ENCODE data around the gene MOCS1. TPM values are rescaled to one million over a fixed set of nuclear protein-coding genes. Genes with fewer than 3 reads are reported as not detected.

Gene MOCS1
- total RNA-seq, 2 experiments from 2014 or later: 6.2 to 6.4 TPM

- intact Hi-C loops (cut with DNase I, micrococcal nuclease): loop anchor here in 1 of 2 experiments (5.0 to 10.0 kb wide), 3 partner anchors 204 to 817 kb away; partner anchors contain the start of genes KCNK5, KIF6 and SAYSD1
- ChIA-PET POLR2A (no interaction called here), CTCF (no interaction called here)
- H3K4me1 Mint-ChIP-seq: peaks cover 26% of the 10 kb centered on the region
- no peaks in the 10 kb centered on the region for H3K9me3 Mint-ChIP-seq (ENCODE audit: low read depth)
- ATAC-seq (no peak), DNase-seq (no peak)
- H3K36me3 Mint-ChIP-seq (ENCODE audit: low read depth): no peaks in the 10 kb centered on the region
- no peak overlapping the region for H3K4me3 Mint-ChIP-seq
- no peak overlapping the region for H3K27ac Mint-ChIP-seq
- H3K27me3 Mint-ChIP-seq: peaks cover 2% of the 10 kb centered on the region
Measured at GRCh38 chr6:39931607-39932006, 2.7 kb downstream of the MOCS1 start.

- intact Hi-C loops (cut with DNase I, micrococcal nuclease): loop anchor here in 1 of 2 experiments (5.0 to 10.0 kb wide), 3 partner anchors 203 to 816 kb away; partner anchors contain the start of genes KCNK5, KIF6 and SAYSD1
Measured at GRCh38 chr6:39930540-39930939, 3.7 kb downstream of the MOCS1 start.

DNA sequence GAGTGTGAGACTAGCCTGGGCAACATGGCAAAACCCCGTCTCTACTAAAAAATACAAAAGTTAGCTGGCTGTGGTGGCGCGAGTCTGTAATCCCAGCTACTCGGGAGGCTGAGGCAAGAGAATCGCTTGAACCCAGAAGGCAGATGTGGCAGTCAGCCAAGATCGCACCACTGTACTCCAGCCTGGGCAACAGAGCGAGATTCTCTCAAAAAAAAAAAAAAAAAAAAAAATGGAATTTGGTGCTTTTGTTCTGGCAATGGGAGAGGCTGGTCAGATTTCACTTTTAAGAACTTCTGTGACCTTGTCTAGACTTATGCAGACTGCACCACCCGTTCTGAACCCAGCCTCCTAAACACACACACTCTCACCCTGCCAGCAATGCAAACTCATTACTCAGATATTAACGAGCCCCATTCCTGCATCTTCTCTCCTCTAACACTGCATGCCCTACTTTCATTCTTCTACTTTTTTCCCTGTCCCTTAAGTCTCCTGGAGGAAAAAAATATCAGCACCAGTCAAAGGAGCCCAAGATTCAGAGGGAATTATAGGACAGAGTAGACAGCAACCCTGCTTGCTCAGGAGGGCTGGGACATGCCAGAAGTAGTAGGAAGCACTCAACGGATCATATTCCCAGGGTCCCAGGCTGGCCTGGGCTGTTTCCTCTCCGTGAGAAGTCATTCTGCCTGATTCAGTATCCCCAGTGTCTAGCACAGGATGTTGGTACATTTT, 4.4 kb downstream of the MOCS1 start:
- peaks cover 4% of the 10 kb centered on the region for H3K36me3 Mint-ChIP-seq (ENCODE audit: low read depth)
- no peak overlapping the region for H3K4me3 Mint-ChIP-seq
- peaks cover 29% of the 10 kb centered on the region for H3K4me1 Mint-ChIP-seq
- CTCF ChIA-PET: no interaction called here
- intact Hi-C loops (cut with DNase I, micrococcal nuclease): loop anchor here in 1 of 2 experiments (5.0 to 10.0 kb wide), 3 partner anchors 203 to 815 kb away; partner anchors contain the start of genes KCNK5, KIF6 and SAYSD1
- H3K27me3 Mint-ChIP-seq: peaks cover 2% of the 10 kb centered on the region
- no peak for DNase-seq
- no peaks in the 10 kb centered on the region for H3K9me3 Mint-ChIP-seq (ENCODE audit: low read depth)
- ATAC-seq: no peak
- H3K27ac Mint-ChIP-seq: no peak overlapping the region
- POLR2A ChIA-PET: no interaction called here

More at GRCh38 chr6:39930540-39930939, 3.7 kb downstream of the MOCS1 start:
- DNase-seq (no peak), ATAC-seq (no peak)
- Mint-ChIP-seq H3K27me3 (peaks cover 2% of the 10 kb centered on the region), H3K4me1 (peaks cover 29% of the 10 kb centered on the region), H3K27ac (no peak overlapping the region), H3K36me3 (ENCODE audit: low read depth) (peaks cover 4% of the 10 kb centered on the region), H3K4me3 (no peak overlapping the region), H3K9me3 (ENCODE audit: low read depth) (no peaks in the 10 kb centered on the region)
- POLR2A ChIA-PET: no interaction called here
- CTCF ChIA-PET: no interaction called here

- DNase-seq (no peak), ATAC-seq (no peak)
- Mint-ChIP-seq H3K9me3 (ENCODE audit: low read depth) (no peaks in the 10 kb centered on the region), H3K27ac (no peak overlapping the region), H3K4me3 (no peak overlapping the region), H3K4me1 (peaks cover 28% of the 10 kb centered on the region), H3K36me3 (ENCODE audit: low read depth) (peaks cover 5% of the 10 kb centered on the region), H3K27me3 (peaks cover 2% of the 10 kb centered on the region)
- ChIA-PET CTCF (no interaction called here), POLR2A (no interaction called here)
- intact Hi-C loops (cut with DNase I, micrococcal nuclease): no loop called here
Measured at GRCh38 chr6:39929039-39929732, 5.1 kb downstream of the MOCS1 start.

- no peak for DNase-seq
- Mint-ChIP-seq H3K27ac (no peak overlapping the region), H3K27me3 (no peaks in the 10 kb centered on the region), H3K4me3 (no peak overlapping the region), H3K4me1 (peaks cover 12% of the 10 kb centered on the region), H3K36me3 (ENCODE audit: low read depth) (peaks cover 6% of the 10 kb centered on the region), H3K9me3 (ENCODE audit: low read depth) (no peaks in the 10 kb centered on the region)
- ChIA-PET POLR2A (interaction anchor here (0.6 kb wide), 1 partner anchor 1654 kb away, joined by 4 read pairs; no protein-coding TSS in a partner anchor), CTCF (interaction anchor here (0.6 kb wide), 1 partner anchor 567 kb away, joined by 3 read pairs; no protein-coding TSS in a partner anchor)
- no peak for ATAC-seq
- intact Hi-C loops (cut with DNase I, micrococcal nuclease): no loop called here
Measured at GRCh38 chr6:39927159-39927558, 7.1 kb downstream of the MOCS1 start.

GRCh38 chr6:39926668-39927067, 7.6 kb downstream of the MOCS1 start:
- H3K9me3 Mint-ChIP-seq (ENCODE audit: low read depth): no peaks in the 10 kb centered on the region
- H3K27me3 Mint-ChIP-seq: no peaks in the 10 kb centered on the region
- H3K4me1 Mint-ChIP-seq: peaks cover 8% of the 10 kb centered on the region
- CTCF ChIA-PET: interaction anchor here (0.6 kb wide), 1 partner anchor 566 kb away, joined by 3 read pairs; no protein-coding TSS in a partner anchor
- H3K4me3 Mint-ChIP-seq: no peak overlapping the region
- POLR2A ChIA-PET: no interaction called here
- peaks cover 6% of the 10 kb centered on the region for H3K36me3 Mint-ChIP-seq (ENCODE audit: low read depth)
- DNase-seq (no peak), ATAC-seq (no peak)
- intact Hi-C loops (cut with DNase I, micrococcal nuclease): no loop called here
- peak overlapping the region; percentile 24 for H3K27ac Mint-ChIP-seq

DNA sequence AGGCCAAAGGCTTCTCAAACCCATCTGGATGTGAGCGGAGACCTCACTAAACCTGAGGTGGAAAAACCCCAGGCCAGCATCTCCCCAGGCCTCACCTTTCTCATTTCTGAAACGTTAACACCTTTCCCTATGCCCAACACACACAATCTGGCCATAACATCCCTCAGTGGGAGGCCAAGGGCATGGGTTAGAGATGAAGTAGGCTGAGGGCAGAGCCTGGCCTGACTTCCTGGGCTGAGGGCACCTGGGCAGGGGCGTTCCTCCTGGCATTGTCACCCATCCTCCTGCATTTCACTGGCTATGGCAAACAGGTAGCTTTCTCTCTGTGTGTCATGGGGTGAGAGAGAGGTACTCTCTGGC, 8.4 kb downstream of the MOCS1 start:
- no peak for DNase-seq
- ATAC-seq: no peak
- no peaks in the 10 kb centered on the region for H3K27me3 Mint-ChIP-seq
- ChIA-PET POLR2A (no interaction called here), CTCF (no interaction called here)
- peaks cover 8% of the 10 kb centered on the region for H3K36me3 Mint-ChIP-seq (ENCODE audit: low read depth)
- no peak overlapping the region for H3K4me3 Mint-ChIP-seq
- peaks cover 8% of the 10 kb centered on the region for H3K4me1 Mint-ChIP-seq
- intact Hi-C loops (cut with DNase I, micrococcal nuclease): no loop called here
- H3K9me3 Mint-ChIP-seq (ENCODE audit: low read depth): no peaks in the 10 kb centered on the region
- no peak overlapping the region for H3K27ac Mint-ChIP-seq

DNA sequence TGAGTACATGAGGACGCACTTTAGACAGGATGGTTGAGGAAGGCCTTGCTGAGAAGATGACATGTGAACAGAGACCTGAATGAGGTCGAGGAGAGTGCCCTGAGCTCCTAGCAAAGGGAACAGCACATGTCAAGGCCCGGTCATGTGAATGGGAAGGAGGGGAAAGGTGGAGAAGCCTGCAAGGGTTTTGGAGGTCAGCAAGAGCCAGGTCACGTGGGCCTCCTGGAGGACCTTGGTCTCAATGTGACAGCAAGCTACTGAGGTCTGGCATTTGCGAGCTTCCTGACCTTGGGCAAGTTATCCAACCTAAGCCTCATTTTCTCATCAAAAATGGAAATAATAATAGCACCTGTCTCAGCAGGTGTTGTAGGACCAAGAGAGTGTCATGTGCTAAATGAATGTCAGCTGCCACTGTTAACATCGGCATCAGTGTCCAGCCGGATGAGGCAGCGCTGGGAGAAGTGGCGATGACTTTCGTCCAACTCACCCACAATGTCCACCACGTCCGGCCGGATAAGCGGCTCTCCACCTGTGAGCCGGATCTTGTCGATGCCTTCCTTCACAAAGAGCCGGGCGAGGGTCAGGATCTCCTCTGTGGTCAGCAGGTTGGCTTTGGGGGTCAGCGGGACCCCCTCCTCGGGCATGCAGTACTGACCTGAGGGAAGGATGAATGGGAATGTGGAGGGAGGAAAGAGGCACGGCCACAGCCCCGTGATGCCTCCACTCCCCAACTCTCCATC, 8.9 kb downstream of the MOCS1 start:
- intact Hi-C loops (cut with DNase I, micrococcal nuclease): no loop called here
- CTCF ChIA-PET: no interaction called here
- DNase-seq: no peak
- Mint-ChIP-seq H3K36me3 (ENCODE audit: low read depth) (peaks cover 8% of the 10 kb centered on the region), H3K27ac (no peak overlapping the region), H3K4me1 (peaks cover 8% of the 10 kb centered on the region), H3K4me3 (no peak overlapping the region), H3K9me3 (ENCODE audit: low read depth) (no peaks in the 10 kb centered on the region), H3K27me3 (no peaks in the 10 kb centered on the region)
- POLR2A ChIA-PET: no interaction called here
- ATAC-seq: no peak

DNA sequence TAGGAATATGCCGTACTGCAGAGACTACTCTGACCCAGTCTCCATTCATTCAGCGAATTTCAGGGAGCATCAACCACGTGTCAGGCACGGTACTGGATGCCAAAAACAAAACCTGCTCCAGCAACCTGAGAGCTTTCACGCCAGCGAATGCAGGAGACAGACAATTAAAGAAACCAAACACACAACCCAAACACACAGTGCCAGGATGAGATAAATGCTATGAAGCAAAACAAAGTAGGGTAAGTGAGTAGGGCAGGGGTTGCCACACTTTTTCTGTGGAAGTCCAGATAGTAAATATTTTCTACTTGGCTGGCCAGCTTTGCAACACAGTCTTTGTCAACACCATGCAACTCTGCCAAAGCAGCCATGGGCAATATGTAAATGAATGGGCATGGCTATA, 10.0 kb downstream of the MOCS1 start:
- intact Hi-C loops (cut with DNase I, micrococcal nuclease): no loop called here
- Mint-ChIP-seq H3K27me3 (no peaks in the 10 kb centered on the region), H3K36me3 (ENCODE audit: low read depth) (peaks cover 10% of the 10 kb centered on the region), H3K4me3 (no peak overlapping the region), H3K4me1 (peaks cover 6% of the 10 kb centered on the region), H3K27ac (no peak overlapping the region), H3K9me3 (ENCODE audit: low read depth) (no peaks in the 10 kb centered on the region)
- ChIA-PET POLR2A (no interaction called here), CTCF (no interaction called here)
- ATAC-seq (no peak), DNase-seq (no peak)

DNA sequence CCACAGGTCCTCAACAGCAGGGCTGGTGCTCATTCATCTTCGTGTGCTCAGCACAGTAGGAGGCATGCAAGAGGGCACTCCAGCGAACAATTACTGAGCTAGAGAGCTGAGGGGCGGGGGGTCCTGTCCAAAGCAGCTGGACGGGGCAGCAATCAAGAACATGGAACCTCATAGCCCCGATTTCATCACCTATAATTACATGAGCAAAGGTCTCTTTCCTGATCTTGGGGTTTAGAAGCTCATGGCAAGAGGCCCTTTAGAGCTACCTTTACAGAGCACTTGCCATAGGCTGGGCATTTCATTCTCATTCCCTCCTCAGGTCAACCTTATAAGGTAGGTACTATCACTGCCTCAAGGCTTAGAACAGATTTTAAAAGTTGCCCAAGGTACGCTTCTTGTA, 10.4 kb downstream of the MOCS1 start:
- DNase-seq (no peak), ATAC-seq (no peak)
- no peak overlapping the region for H3K27ac Mint-ChIP-seq
- ChIA-PET CTCF (no interaction called here), POLR2A (interaction anchor here (0.6 kb wide), 1 partner anchor 889 kb away, joined by 3 read pairs; no protein-coding TSS in a partner anchor)
- H3K4me1 Mint-ChIP-seq: peaks cover 4% of the 10 kb centered on the region
- H3K4me3 Mint-ChIP-seq: no peak overlapping the region
- intact Hi-C loops (cut with DNase I, micrococcal nuclease): no loop called here
- H3K36me3 Mint-ChIP-seq (ENCODE audit: low read depth): peaks cover 10% of the 10 kb centered on the region
- no peaks in the 10 kb centered on the region for H3K27me3 Mint-ChIP-seq
- H3K9me3 Mint-ChIP-seq (ENCODE audit: low read depth): no peaks in the 10 kb centered on the region

DNA sequence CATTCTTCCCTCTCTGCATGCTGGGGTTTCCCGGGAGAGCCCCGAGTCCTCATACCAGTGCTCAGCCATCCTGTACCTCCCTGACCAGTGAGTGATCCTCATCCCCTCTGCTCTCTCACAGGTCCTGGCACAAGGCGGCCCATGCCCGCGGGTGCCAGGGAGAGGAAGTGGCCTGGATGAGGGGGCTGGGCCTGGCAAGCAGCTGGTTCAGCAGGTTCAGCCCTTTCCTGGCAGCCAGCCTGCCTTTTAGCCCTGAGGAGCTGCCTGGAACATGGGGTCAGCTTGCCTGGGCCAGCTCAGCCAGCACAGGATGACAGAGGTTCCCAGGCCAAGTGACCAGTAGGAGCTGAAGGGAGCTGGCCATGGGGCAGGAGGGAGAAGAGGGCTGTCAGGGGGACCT, 10.9 kb downstream of the MOCS1 start:
- H3K36me3 Mint-ChIP-seq (ENCODE audit: low read depth): peaks cover 12% of the 10 kb centered on the region
- DNase-seq (no peak), ATAC-seq (no peak)
- intact Hi-C loops (cut with DNase I, micrococcal nuclease): no loop called here
- ChIA-PET CTCF (no interaction called here), POLR2A (interaction anchor here (0.6 kb wide), 1 partner anchor 889 kb away, joined by 3 read pairs; no protein-coding TSS in a partner anchor)
- H3K27me3 Mint-ChIP-seq: no peaks in the 10 kb centered on the region
- H3K4me3 Mint-ChIP-seq: no peak overlapping the region
- H3K4me1 Mint-ChIP-seq: peaks cover 4% of the 10 kb centered on the region
- H3K27ac Mint-ChIP-seq: no peak overlapping the region
- no peaks in the 10 kb centered on the region for H3K9me3 Mint-ChIP-seq (ENCODE audit: low read depth)

Measured in activated CD4-positive, alpha-beta T cell treated with anti-CD3 and anti-CD28 coated beads for 36 hours (primary cell).